Esophagus mucosa (tissue), 1 donor: ENCODE measurements around the gene HNRNPH3. TPM values are rescaled to one million over a fixed set of nuclear protein-coding genes. Genes with fewer than 3 reads are reported as not detected.
A peak's percentile ranks its signal among the peaks of the same experiment; 100 is the strongest.
"Not testable (repeated sequence)": the region's sequence is repeated elsewhere in the genome, so short reads cannot be mapped to it uniquely, and the experiment has no call there.

ENCODE experiments used
- ATAC-seq: fragments of 200-7000 bp; cut with Tn5 transposase; one replicate; pipeline ENCODE4 v1.9.1; 2020
- total RNA-seq: library from RNA; stranded (reverse); gene quantifications from one replicate; pipeline ENCODE4 v1.2.4, GENCODE V29; 2023
- donor health status: DM: yes; HTN: yes; CAD: no.

Gene HNRNPH3, protein sequence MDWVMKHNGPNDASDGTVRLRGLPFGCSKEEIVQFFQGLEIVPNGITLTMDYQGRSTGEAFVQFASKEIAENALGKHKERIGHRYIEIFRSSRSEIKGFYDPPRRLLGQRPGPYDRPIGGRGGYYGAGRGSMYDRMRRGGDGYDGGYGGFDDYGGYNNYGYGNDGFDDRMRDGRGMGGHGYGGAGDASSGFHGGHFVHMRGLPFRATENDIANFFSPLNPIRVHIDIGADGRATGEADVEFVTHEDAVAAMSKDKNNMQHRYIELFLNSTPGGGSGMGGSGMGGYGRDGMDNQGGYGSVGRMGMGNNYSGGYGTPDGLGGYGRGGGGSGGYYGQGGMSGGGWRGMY
- total RNA-seq = 35.8 TPM

DNA sequence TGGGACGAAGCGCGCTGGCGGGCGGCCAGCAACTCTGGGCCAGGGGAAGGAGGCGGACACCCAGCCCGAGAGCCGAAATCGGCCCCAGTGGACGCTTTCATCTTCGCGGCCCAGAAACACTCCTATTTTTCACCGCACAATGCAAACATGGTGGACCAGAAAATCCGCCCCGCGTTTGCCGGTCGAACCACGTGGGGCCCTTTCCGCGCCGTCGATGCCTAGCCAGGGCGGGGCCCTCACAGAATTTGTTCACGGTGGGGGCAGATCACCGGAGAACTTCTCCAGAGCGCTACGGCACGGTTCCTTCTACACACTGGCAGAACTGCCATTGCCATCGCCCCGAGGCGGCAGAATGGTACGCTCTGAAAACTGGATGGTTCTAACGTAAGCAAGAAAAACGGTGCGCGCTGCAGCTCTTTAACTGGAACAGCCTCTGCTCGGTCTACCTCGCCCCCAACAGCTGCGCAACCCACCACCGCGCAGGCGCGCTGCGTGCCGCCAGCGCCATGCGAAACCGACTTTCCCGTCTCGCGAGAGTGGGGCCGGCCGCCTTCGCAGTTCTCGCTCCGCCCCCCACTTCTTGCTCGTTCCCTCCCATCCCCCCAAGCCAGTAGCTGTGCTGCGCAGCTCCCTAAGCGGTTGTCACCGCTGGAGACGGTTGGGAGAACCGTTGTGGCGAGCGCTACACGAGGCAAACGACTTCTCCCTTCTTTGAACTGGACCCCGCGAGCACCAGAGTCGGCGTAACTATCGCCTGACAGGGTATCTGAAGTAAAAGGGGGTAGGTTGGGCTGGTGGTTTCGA lies at the start of gene HNRNPH3:
TSS of gene HNRNPH3 (plus strand) at position 610 of the 804 bp plus-strand sequence. CDS start 5,158 bp downstream, outside the sequence.
- peak; percentile 95 for ATAC-seq

DNA sequence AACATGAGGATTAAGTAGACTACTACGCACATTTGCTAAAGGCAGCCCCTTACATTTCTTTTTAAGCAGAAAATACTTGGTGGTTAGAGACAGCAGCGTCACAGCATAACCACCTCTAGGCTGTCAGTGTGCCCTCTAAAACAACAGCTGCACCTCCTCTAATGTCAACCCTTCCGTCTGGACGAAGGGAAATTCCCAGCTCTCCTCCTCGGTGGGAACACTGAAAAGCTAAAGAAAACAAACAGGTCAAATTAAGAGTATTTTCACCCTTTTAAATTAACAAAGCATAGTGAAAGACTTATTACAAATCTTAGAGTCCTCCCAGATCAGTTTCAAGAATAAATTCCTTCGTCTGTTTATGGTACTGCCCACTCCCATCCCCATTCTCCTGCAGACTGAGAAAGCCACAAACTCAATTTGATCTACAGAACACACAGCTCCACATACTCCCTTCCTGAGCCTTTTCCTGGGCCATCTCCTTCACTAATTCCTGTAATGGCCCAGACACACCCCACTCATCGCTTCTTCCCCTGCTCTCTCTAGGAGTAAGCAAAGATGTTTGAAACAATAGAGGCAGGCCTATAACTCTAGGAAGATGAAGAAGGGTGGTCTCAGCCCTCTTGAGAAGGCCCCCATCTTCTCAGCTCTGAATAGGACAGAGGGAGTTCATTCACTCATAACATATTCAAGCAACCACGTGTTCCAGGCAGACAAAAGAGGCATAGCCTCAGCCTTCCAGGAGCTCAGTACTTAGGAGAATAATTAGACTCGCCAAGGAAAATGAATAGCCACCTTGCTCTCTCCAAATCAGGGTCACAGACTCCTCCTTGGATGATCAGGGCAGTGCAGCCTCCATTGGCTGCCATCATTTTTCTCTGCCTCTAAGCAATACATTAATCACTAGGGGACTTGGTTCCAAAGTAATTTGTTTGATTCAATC lies 47.5 kb upstream of the HNRNPH3 start:
- no peak for ATAC-seq

DNA sequence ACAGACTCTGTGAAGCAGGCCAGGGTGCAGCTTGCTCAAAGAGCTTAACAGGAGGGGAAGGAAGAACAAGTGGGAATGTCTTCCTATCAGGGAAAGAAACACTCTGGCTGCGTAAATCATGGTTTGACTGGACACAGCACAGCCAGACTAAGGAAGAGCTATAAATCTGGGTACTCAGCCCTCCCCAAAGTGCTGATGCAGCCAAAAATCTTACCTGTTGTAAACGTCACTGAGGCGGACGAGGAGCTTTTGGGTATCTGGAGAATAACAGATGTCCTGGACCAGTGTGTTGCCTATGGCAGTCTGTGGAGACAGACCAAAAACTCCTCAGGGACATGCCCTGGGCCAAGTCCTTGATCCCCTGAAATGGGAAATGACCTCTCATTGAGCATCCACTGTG lies 43.1 kb upstream of the HNRNPH3 start:
- no peak for ATAC-seq

DNA sequence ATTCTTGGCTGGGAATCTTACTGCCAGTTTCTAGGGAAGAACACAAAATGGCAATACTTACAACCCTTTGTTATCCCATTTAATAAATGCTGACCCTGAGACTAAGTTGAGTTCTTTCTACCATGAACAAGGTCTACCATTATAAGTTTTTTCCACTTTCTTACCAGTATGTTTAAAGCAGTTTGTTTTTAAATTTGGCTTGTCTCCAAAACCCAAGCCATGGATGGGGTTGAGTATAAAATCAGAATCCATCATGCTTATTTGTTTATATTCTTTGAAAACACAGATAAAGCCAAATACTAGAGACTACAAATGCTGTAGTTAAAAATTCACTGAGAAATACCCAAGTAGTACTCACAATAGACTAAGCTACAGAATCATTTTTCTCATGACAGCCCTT lies 41.1 kb upstream of the HNRNPH3 start:
- no peak for ATAC-seq

DNA sequence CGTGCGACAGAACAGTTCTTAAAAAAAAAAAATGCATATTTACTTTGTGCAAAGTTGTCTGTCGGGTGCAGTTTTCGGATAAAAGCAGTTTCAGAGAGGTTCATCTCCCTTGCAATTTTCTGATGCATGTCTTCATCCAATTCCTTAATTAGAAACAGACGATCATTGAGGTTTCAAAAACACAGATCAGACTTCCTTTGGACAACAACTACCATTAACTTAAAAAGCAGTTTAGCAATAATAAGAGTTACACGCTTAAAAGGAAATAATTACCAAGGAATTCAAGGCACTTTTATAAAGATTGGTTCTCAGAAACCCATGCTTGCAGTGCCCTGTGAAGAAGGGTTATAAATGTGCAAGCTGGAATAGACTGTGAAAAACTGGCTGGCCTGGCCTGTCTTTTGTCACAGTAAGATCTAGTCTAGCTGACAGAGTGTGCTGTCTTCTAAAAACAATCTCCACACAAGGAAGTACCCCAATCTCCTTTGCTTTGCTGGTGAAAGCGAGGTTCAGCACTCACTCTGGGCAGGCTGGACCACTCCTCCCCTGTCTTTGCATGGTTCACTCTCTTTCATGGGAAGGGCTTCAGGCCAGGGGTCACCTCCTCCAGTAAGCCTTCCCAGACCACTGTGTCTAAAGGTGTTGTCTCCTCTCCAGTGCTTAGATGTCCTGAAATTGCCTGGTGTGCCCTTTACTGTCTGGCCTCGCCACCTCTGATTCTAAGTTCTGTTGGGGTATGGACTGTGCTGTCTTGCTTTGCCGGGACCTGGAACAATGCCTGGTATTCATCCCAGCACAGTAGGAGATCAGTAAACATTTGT lies 34.8 kb upstream of the HNRNPH3 start:
- no peak for ATAC-seq

DNA sequence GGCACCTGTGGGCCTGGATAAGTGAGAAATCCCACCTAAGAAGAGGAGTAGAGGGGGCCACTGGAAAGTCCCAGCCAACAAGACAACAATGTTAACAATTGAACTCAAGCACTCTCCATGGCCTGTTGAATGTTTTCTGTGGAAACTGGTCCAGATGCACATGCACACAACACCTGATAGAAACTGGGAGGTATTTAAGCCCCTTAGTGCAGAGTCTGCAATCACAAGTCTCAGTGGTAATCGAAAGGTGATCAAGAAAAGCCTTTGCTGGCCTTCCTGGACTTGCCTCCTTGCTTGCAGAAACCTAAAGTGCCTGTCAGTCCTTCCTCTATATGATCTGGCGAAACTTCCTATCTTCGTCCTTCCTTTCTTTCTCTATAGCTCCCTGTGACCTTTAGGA lies 30.6 kb upstream of the HNRNPH3 start:
- ATAC-seq = no peak

DNA sequence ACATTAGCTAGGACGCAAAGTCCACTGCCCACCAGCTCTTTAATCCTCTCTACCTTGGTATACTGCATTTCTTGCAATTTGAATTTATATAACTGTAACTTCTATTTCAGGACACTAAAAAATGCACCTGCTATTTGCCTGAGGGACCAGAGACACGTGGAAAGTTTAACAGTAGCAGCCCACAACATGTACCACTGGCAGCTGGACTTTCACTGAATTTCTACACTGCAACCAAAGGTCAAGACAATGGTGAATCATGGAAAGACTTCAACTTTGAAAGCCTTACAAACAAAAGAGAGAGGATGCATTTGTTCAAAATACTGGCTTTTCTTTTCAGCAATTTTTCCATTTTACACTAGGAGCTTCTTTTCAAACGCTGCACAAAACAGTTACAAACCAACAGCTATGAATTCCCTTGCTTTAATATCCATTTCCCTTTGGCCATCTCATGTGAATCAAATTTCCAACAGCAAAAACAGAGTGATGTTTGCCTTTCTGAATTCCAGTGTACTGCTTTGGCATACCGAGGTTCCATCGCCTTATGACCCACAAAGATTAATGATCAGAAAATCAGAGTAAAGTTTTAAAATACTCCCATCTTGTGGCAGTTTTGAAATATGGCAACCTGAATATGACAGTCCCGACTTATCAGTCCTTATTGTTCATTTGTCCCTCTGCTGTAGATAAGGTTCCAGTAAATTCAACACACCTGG lies 29.9 kb upstream of the HNRNPH3 start:
- ATAC-seq = peak; percentile 42

DNA sequence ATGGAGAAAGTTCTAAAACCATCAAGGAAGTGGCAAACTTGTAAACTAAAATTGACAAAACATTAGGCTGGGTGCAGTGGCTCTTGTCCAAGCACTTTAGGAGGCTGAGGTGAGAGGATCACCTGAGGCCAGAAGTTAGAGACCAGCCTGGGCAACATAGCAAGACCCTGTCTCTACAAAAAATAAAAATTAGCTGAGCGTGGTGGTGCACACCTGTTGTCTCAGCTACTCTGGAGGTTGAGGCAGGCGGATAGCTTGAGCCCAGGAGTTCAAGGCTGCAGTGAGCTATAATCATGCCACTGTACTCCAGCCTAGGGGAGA lies 29.4 kb upstream of the HNRNPH3 start:
- ATAC-seq = no peak

DNA sequence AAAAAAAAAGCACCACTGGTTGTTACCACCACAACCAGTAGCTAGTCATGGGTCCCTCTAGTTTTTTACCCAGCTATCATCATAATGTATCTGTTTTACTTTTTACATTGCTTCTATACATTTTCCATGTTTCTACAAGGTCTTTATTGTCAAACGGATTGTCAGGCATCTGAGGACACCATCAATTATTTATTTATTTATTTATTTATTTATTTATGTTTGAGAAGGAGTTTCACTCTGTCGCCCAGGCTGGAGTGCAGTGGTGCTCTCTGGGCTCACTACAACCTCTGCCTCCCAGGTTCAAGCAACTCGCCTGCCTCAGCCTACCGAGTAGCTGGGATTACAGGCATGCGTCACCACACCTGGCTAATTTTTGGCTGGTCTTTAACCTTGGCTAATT lies 29.0 kb upstream of the HNRNPH3 start:
- no peak for ATAC-seq

DNA sequence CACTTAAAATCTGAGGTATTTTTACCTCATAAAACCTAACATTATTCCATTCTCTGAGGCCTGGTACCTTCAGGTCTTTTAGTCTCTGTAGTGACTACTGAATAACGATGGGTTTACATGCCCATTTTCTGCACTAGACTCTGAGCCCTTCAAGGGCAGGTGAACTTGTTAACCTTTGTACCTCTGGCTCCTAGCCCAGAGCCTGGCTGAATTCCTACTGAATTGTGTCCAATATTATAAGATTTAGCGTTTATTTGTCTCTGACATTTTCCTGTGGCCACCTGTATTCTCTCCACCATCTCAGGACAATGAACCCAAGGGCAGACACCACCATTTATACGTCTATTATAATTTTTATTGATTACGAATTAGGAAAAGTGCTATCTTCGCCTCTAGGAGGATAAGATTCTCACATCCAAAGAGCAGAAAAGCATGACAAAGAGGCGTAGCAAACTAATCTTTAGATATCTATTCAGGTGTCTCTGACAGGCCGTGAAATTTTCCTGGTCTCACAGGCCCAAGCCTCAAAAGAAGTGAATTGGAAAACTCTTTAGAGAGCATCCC lies 27.9 kb upstream of the HNRNPH3 start:
- ATAC-seq = no peak

DNA sequence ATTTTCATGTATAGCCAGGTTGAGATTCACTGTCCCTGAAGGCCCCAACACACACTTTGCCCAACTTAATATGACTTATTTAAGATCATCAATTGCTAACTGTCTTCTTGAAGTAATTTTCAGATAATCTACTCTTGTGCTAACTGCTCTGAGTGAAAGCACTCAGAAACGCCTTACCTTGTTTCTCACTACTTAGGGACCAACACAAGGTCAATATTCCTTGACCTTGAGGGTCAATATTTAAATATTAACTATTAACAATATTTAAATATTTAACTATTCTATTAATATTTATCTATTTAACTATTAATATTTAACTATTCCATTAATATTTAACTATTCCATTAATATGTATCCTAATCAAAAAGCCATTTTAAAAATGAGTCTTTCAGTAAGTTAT lies 26.0 kb upstream of the HNRNPH3 start:
- no peak for ATAC-seq

DNA sequence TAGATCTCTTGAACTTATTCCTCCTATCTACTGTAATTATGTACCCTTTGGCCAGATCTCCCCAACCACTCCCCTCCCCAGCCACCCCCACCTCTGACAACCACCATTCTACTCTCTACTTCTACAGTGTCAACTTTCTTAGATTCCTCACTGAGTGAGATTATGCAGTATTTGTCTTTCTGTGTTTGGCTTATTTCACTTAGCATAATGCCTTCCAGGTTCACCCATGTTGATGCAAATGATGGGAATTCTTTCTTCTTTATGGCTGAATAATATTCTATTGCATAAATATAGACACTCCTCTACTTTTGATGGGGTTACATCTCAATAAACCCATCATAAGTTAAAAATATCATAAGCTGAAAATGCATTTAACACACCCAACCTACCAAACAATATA lies 21.3 kb upstream of the HNRNPH3 start:
- no peak for ATAC-seq

DNA sequence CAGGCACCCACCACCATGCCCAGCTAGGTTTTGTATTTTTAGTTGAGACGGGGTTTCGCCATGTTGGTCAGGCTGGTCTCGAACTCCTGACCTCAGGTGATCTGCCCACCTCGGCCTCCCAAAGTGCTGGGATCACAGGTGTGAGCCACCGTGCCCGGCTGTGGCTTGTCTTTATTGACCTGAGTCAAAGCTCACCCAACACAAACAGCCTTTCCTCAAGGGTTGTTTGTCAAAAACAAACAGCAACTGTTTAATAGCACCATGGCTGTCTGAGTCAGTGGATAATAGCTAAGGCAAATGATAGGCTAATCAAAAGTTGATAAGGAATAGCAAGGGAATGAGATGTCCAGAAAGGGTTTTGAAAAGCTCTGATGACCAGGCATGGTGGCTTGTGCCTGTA lies 16.9 kb upstream of the HNRNPH3 start:
- ATAC-seq = not testable (repeated sequence)

DNA sequence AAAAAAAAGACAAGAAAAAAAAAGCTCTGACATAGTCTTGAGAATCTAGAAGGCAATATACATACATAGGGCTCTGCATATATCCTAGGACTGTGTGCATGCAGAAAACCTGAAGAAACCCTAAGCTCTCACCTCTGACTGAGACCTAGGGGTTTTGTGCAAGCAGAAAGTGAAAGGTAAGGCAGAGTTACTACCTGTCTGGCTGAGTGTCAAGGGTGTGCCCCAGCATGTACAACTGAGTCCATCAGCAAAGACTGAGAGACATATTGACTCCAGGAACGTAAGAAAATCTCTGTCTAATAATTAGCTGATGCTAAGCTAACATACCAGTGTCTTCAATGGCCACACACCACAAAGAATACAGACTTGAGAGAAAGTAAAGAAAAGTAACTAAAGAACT lies 16.3 kb upstream of the HNRNPH3 start:
- ATAC-seq = peak; percentile 65

DNA sequence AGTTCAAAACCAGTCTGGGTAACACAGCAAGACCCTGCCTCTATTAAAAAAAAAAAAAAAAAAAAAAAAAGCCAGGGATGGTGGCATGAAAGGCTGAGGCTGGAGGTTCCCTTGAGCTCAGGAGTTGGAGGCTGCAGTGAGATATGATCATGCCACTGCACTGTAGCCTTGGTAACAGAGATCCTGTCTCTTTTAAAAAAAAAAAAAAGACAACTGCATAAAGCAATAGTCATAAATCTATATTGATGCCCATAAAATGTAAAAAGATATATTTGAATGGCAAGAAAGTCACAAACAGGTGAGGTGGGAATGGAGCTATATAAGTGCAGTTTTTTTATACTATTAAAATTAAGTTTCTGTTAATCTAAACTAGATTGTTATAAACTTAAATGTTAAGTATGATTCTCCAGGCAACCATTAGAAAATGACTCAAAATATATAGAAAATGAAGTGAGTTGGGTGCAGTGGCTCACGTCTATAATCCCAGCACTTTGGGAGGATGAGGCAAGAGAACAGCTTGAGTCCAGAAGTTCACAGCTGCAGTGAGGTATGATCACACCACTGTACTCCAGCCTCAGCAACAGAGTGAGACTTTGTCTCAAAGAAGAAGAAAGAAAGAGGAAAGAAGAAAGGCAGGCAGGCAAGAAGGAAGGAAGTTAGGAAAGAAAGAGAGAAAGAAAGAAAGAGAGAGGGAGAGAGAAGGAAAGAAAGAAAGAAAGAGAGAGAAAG lies 13.4 kb upstream of the HNRNPH3 start:
- ATAC-seq = no peak

DNA sequence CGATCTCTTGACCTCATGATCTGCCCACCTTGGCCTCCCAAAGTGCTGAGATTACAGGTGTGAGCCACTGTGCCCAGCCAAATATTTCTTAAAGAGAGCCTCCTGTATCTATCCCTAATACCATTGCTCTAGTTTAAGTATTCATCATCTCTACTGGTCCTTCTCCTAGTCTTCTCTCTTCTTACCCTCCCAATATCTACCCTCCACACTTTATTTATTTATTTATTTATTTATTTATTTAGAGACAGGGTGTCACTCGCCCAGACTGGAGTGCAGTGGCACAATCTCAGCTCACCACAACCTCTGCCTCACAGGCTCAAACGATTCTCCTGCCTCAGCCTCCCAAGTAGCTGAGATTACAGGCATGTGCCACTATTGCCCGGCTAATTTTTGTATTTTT lies 7.5 kb upstream of the HNRNPH3 start:
- not testable (repeated sequence) for ATAC-seq

DNA sequence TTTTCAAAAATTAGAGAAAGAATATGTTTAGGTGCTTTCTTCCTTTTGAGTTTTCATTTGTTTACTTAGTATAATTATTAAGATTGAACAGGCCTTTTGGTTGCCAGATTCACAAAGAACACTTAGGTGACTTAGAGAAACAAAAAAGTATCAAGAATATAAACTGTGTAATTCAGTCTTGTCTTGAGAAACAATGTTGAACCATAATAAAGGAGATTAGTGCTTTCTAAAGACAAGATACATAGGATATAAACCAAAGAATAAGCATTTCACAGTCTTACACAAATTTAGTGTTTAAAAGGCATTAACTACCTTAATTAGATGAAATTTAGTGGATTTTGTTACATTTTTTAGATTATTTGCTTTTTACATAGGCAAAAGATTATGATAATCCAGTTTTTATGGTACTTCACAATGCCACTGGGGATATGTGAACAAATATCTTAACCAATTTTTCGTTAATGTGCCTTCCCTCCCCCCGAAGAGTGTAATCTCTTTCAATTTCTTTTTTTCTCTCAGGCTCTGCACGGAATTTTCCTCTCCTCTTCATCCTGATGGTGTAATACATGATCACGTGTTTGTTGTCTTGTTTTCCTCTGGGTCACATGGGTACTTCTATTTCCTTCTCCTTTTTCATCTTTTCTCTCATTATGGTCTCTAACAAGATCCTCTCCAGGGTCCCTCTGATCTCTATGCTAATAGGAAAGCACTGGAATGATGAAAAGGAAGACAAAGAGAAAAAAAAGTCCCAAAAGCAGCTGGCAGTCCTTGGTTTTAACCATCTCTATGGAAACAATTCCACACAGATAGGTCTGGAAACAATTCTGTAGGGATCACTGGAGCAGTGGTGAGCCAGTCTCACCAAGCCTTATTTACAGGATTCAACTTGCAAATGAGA lies 3.7 kb upstream of the HNRNPH3 start:
- no peak for ATAC-seq

DNA sequence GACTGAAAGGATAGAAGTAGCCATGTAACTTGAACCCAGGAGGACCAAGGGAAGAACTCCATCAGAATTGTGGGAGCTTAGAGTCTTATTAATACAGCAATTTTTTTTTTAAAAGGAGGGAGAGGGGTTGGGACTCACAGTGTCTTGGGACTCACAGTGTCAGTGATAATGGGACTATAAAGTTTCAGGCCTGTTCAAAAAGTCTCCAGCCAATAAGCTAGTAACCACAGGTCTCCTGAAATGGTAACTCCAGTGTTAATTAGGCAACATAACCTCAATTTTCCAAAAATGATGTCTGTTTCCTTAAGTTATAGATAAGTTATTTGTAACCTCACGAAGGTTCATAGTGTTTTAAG lies 2.4 kb upstream of the HNRNPH3 start:
- no peak for ATAC-seq

DNA sequence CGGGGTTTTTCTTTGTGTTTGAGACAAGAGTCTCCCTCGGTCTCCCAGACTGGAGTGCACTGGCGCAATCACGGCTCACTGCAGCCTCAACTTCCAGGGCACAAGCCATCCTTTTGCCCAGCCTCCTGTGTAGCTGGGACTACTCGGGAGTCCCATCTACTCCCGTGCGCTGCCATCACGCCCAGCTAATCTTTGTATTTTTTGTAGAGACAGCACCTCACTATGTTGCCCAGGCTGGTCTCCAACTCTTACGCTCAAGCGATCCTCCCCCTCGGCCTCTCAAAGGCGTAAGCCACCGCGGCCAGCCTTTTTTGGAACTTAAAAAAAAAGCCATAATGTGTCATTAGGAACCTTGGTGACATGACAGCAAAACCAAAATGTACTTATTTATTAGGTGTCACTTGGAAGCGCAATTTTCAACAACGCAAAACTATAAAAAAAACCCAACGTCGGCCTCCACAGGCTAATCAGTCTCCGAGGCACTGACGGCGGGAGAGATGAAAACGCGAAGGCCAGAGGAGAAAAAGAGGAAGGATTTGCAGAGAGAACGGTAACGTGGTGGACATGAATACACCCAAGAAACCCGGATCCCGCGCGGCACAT lies 911 bp upstream of the HNRNPH3 start:
- ATAC-seq = no peak
